HG02885 (cell line): ENCODE measurements around the gene DOCK8.
A peak's percentile ranks its signal among the peaks of the same experiment; 100 is the strongest.

Experiments
- ATAC-seq: cut with Tn5 transposase; IDR thresholded peaks from one replicate; pipeline ENCODE4 v1.9.1; 2021; ENCODE audit warnings: mild to moderate bottlenecking; ENCODE audit not compliant: unreplicated experiment, poor library complexity

DOCK8 gene

DNA sequence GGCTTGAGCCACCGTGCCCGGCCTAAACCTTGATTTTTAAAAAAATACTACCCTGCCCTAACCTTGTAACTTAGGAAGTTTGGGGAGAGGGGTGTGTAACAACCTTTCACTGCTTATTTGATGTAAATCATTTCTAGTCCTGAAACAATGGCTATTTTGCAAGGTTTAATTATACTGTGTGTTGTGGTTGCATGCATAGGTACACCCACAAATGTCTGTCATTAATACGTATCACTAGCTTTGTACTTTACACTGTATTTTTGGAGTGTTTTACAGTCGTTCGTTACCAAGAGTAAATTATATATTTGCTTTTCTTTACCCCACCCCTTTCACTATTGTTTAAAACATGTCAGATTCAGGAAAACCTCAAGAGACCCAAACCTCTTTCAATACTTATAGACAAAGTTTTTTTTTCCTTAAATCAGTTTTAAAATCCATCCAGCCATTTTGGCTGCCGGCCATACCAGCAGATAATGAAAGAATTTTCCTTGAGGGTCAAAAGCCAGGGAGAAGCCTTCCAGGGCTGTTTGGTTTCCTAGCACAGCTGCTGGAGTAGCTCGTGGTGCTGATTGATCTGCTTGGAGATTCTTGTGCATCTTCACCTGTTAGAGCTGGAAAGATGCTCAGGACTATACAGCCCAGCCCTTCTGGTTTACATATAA is 50.7 kb downstream of the DOCK8 start:
- no peak for ATAC-seq

DNA sequence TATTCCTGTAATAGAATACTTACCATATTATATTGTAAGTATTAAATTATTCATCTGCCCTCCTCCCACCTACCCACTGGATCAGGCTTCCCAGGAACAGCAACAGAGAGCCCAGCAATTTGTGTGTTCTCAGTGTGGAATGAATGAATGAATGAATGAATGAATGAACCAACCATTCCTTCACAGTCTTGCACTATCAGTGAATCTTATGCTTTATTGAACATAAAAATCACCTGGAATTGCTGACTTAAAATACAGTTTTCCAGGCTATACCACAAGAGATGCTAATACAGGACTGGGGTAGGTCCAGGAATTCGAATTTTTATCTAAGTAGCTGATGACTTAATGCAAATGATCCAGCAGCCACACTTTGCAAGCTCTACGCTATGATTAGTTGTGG is 51.6 kb downstream of the DOCK8 start:
- ATAC-seq: no peak

DNA sequence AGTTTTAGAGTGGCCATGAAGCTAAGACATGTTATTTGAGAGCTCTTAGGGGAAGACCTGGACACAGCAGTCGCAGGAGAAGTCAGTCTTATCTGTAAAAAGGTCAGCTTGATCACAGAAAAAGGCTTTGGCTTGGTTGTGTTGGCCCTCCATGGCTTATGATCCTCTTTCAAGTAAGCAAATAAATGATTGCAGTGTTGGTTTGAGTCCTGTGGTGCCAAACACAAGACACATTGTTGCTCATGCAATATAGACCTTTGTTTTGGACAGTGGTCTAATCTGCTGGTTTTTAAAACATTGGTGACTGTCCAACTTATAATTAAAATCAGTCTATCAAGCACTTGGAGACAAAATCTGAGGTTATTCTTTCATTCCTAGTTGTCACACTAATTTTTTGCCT is 54.0 kb downstream of the DOCK8 start:
- no peak for ATAC-seq

DNA sequence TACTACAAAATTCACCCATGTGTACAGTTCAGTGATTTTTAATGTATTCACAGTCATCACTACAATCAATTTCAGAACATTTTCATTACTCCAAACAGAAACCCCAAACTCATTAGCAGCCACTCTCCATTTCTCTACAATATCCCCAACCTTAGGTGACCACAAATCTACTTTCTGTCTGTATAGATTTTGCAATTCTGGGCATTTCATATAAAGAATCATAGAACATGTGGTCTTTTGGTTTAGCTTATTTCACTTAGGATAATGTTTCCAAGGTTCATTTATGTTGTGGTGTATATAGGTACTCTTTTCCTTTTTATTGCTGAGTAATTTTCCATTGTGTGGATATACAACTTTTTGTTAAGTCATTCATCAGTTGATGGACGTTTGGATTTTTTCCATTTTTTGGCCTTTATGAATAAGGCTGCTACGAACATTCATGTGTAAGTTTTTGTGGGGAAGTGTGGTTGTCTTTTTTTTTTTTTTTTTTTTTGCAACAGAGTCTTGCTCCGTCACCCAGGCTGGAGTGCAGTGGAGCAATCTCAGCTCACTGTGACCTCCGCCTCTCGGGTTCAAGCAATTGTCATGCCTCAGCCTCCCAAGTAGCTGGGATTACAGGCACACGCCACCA is 54.5 kb downstream of the DOCK8 start:
- no peak for ATAC-seq

DNA sequence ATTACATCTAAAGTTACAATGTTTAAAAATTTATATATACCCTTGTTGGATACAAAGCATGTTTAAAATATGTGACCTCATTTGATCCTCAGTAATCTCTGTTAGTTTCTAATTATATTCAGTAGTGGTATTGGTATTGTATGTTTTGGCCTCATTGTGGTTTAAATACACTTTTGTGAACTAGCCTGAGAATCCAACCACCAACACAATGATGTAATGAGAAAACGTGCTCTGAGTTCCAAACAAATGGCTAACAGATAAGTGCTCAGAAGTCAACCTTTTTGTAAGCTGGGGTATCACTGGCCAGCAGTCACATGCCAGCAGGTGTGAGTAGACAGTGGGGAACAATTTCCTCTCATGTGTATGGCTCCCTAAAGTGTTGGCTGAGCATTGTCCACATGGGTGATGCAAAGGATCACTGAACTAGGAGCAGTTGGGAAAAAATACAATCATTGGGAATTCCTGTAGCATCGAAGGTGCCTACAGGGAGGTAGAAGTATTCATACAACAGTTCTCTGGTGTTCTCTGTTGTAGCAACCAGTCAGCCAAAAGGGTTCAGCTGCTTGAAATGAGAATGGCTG is 56.1 kb downstream of the DOCK8 start:
- no peak for ATAC-seq

DNA sequence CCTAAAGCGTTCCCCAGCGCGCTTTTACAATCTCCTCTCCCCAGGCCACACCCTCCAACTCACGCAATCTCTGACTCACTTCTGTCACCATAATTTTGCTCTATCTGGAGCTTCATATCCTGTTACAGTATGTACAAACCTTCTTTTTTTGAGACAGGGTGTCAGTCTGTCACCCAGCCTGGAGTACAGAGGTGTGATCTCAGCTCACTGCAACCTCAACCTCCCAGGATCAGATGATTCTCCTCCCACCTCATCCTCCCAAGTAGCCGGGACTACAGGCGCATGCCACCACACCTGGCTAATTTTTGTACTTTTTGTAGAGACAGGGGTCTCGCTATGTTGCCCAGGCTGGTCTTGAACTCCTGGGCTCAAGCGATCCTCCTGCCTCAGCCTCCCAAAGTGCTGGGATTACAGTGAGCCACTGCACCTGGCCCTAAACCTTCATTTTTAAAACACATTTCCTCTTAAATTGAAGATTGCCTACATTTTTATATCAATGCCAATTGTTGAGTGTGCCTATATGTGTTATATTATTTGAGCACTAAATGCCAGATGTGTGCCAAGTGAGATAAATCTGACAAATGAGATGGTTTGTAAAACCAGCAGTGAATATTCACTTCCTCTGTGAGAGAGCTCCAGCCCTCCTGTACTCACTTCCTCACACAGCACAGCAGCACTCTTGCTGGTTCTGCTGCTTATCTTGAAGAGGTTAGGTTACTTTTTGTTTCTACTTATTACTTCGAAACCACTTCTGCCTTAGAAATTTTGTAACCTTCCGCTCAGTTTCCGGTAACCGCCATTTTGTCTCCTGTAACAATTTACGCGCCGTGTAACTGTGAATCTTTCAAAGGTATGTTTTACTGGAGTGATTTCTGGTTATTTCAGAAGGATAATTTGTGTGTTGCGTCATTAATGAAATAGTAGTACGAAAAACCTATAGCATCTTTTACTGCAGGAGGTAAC is 57.9 kb downstream of the DOCK8 start:
- ATAC-seq: peak; percentile 94

DNA sequence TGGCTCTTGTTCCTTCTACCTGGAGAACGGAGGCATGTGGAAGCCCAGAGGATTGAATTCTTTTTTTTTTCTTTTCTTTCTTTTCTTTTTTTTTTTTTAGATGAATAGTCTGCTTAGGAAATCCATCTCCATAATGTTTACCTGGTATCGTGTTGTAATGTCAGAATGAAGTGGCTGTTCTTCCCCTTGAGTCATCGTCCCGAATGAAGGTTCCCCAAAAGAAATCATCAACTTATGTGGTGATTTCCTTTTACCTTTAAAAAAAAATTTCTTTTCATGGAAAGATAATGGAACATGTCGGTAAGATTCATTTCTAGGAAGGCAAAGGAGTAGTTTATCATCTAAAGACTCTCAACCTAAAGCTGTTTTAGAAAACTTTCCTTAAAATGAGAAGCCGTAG is 59.7 kb downstream of the DOCK8 start:
- ATAC-seq: no peak

DNA sequence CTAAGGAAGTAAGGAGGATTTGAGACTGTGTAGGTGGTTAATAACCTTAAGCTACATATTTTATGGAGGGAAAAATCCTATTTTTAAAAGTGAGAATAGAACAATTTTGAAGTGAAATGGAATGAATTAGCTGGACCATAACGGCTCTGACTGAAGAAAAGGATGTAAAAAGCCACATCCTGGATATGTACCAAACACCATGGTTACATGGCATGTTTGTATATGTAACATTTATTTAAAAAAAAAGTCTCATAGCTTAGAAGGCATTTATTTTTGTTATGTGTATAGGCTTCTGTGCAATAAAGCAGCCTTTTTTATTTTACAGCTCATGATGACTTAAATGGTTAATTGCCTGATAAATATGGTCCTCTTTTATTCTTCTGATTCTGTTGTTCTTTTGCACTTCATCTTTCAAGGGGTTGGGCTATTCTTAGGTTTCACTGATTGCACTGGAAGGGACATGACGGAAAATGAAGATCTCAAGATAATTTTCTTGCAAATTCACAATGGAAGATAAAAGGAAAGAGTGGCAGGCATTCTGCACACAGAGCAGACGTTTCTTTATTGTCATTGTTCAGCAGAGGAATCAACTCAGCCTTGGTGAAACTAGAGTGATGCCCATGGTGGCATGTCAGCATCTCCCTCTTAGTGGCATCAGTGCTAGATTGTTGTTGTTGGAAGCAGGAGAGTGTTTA is 63.1 kb downstream of the DOCK8 start:
- ATAC-seq: no peak

DNA sequence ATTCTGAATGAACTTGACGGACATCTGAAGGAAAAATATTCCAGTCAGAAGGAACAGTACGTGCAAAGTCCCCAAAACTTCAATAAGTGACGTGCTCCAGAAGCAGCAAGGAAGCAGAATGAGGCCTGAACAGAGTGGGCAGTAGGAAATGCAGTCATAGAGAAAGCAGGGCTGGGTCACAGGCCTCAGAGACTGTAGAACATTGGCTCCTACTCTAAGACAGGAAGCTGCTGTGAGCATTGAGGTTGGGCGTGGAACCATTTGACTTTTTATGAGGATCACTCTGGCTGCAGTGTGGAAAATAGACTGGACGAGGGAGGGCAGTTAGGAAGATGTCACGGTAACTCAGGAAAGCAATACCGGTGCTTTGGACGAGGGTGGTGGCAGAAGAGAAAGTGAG is 64.0 kb downstream of the DOCK8 start:
- peak; percentile 72 for ATAC-seq

DNA sequence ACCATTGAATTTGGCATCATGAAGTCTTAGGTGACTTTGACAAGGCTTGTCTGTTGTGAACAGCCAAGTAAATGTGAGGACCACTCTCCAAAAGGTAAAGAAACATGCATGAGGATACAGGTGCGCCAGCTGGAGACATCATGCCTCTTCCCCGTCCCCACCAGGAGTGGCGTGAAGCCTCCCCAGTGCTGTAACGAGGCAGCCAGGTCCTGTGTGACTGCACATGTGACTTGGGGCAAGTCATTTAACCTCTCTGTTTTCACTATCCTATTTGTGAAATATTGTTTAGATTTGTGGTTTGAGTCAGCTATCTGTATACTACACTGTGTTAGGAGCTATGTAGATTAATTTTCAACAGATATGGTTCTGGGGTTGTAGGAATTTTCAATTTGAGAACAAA is 65.0 kb downstream of the DOCK8 start:
- no peak for ATAC-seq

DNA sequence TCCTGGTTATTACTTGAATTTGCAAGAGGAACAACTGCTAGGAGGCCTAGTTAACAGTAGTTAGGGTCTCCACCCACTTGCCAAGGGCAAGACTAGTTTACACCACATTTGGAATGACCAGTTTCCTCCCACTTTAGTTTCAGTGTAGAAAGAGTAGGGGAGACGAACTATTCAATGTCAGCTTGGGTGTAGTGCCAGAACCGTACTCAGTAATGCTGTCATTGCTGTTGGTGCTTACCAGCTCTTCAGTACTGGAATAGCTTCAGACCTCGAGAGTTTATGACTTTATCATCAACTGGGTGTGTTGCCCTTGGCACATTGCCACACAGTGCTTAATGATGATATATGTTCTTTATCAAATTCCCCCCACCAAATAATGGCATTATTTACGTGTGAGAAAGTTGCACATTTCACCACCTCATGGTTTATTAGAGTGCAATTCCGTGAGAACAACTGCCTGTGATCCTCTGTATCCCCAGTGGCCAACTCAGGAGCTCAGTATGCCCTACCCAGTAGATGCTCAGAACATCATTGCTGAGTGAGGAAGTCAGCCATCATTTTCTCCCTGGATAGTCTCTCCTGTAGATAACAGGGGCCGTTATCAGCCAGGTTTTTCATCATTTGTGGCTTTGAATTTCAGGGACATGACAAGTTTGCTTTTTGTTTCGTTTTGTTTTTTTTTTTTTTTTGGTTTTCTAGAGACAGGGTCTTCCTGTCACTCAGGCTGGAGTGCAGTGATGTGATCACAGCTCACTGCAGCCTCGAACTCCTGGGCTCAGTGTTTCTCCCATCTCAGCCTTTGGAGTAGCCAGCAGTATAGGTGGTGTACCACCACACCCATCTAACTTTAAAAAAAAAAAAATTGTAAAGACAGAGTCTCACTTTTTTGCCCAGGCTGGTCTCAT is 67.3 kb downstream of the DOCK8 start:
- peak; percentile 47 for ATAC-seq

DNA sequence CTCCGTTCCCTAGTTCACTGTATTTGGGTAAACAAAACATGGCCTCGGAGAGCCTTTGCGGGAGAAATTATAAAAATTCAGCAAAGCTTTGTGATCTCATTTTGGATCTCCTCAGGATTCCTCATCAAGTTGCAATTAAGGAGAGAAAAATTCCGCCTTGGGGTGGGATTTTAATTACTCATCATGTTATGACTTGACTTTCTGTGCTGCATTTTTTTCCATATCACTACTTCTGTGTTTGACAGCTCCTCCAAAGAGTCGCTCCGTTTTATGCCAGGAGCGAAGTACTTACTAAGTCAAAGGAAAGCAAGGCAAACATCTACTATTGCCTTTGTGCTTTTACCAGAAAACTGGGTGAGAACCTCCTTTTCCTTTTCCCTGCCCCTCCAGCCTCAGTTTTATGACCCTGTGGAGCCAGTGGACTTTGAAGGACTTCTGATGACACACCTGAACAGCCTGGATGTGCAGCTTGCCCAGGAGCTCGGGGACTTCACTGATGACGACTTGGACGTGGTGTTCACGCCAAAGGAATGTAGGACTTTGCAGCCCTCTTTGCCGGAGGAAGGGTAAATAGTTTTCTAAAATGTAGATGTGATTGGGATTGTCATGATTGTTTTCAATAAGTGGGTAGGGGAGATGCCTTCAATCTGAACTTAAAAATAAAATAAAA is 71.5 kb downstream of the DOCK8 start:
- no peak for ATAC-seq

DNA sequence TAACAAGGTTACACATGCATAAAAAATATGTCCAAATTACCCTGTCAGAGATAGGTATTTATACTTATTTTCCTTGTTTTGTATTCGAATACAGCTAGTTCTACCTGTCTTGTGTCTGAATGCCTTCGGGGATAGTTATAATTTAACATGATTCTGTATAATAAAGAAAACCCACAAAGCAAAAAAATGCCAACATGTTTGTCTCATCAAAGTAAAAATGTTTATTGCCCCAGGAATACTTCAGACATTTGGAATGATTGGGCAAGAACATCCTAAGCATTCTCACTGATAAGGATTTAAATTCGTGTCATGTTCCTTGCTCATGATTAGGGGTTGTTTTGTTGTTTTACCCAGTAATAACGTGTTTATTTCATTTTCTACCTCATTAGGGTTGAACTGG is 74.5 kb downstream of the DOCK8 start:
- ATAC-seq: no peak

DNA sequence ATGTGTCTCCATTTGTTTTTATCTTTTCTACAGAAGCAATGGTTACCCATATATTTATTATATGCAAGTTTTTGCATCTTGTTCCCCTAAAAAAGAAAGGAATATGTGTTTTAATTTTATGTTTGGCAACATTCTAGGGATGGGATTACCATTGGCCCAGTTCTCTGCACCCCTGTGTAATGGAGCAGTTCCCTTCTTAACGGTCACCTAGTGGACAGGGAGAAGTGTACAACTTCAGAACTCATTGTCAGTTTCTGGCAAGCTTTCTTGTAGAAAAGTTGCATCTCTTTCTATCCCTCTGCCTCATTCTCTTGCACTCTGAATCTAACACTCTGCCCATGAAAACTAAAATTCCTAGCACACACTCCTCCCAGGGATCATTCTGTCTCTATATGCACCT is 78.2 kb downstream of the DOCK8 start:
- ATAC-seq: no peak

DNA sequence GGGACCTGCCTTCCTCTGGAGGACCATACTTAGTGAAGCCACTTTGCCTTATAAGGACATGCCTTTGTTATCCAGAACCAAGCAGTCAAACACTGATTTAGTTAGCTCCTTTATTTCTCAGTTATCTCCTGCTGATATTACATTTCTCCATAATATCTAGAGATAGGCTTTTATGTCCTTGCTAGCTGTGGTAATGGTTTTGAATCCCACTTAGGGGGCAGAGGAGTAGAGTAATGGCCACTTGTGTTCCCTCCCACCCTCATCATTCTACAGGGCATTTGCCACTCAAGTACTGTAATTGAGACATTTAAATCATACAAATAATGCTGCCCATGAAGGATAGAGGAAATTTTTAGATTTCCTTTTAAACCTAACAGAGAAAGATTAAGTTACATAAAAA is 80.9 kb downstream of the DOCK8 start:
- no peak for ATAC-seq

DNA sequence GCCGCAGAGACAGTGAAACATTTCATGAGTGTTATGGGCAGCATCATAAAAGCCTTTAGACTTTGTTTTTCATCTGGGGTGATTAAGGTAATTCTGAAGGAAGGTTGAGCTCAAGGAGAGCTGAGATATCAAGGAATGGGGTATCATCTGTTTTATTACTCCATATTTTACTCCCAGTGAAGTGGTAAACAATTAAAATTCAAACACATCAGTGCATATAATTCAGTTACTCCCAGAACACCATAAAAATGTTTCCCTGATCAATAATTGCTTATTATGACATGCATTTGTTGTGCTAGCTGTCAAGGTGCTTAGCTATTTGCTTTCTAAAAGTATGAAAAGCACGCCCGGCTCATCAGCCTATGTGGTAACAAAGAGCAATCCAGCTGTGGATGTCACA is 81.7 kb downstream of the DOCK8 start:
- no peak for ATAC-seq

DNA sequence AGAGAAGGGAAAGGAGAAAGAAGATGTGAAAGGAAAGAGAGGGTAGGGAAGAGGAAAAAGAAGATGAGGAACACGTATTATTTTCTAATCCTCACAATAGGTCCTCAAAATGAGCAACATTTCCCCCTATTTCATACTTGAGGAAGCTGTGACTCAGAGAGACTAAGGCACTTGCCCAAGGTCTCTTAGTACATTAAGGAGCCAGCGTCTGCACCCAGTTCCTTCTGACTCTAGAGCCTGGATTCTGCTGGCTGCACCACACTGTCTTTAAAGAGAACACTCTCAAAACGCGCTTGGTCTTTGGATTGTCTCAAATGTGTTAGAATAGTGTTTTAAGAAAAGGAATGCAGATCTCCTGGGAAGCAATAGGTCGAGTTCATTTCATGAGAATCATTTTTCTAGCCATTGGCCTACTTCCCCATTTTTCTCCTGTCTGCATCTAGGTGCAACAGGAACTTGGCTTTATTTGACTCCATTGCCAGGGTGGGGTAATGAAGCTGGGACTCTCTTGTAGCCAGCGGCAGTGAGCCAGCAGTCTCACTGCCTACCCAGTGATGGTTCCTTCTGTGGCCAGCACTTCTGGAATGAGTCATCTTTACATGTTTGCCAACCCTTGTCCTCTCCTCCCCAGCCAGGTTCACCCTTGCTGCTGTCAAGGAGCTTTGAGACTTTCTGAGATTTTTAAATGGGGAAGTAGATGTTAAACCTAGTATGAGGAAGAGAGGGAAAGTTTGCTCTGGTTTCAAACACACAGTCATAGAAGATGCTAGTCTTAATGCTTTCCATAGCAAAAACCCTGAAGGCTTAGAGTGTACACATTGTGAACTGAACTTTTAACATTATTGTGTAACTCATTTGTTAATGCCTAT is 82.7 kb downstream of the DOCK8 start:
- peak; percentile 90 for ATAC-seq

DNA sequence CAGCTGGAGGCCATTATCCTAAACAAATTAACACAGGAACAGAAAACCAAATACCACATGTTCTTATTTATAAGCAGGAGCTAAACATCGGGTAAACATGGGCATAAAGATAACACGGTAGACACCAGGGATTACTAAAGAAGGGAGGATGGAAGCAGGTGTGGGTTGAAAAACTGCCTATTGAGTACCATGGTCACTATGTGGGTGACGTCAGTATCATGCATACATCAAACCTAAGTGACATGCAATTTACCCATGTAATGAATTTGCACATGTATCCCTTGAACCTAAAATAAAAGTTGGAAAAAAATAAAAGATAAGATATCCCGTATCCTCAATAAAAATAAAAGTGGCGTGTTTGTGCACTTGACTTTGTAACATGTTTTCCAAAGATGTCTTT is 88.8 kb downstream of the DOCK8 start:
- ATAC-seq: no peak
